ENCODE results near the gene AP3S2.

GRCh38 chr15:89801471-89802195 lies 92.2 kb downstream of the AP3S2 start:
- TF ChIP-seq POLR2AphosphoS5 (IDR thresholded peaks at IDR 0.05) (no peak), CTCF (IDR thresholded peaks at IDR 0.05) (no peak)
